HG03432 (cell line): Measurements from ENCODE around the gene MERTK.
"Not testable (repeated sequence)": the region's sequence is repeated elsewhere in the genome, so short reads cannot be mapped to it uniquely, and the experiment has no call there.

Experiments
- ATAC-seq: cut with Tn5 transposase; IDR thresholded peaks from one replicate; pipeline ENCODE4 v1.9.1; 2021; ENCODE audit warnings: mild to moderate bottlenecking, moderate library complexity; ENCODE audit not compliant: unreplicated experiment

Gene MERTK

GRCh38 chr2:111909079-111909478 lies 10.7 kb downstream of the MERTK start:
- no peak for ATAC-seq

GRCh38 chr2:111909997-111910396 lies 11.6 kb downstream of the MERTK start:
- not testable (repeated sequence) for ATAC-seq

DNA sequence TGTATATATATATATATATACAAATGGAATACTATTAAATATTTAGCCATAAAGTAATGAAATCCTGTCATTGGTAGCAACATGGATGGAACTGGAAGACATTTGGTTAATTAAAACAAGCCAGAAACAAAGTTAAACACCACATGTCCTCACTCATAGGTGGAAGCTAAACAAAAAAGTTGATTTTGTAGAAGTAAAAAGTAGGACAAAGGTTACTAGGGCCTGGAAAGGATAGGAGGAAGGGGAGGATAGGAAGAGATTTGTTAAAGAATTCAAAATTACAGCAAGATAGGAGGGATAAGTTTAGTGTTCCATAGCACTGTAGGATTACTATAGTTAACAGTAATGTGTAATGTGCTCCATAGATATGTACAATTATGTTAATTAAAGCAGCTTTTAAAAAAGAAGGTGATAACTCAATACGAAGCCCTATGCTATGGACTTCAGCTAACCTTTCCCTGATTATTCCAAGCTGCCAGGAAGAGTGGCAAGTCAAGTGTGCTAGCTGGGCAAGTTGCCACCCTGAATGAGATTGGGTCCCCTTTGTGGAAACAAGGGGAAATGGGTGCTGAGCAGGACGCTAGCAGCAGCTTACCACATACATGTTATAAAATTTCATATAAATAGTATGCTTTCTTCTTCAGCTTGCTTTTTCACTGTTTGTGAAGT lies 12.3 kb downstream of the MERTK start:
- no peak for ATAC-seq

- not testable (repeated sequence) for ATAC-seq
Observed at GRCh38 chr2:111911295-111911977, 13.0 kb downstream of the MERTK start.

GRCh38 chr2:111912547-111912946 lies 14.1 kb downstream of the MERTK start:
- ATAC-seq = no peak

DNA sequence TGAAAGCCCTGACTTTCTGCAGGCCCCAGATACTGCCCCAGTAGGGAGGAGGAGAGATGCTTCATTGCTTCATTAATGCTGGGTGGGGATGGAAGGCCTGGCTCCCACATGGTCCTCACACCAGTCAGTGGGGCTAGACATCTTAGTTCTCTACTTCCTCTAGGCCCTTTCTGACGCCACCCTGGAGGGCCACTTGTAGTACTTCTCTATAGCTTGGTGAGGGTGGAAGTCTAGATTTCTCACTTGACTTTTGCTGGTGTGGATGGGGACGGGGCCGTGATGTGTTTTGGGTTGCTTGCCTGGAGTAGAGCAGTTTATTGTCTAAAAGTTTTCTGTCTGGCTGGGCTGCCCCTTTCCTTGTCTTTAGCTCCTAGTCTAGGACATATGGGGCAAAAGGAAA lies 18.7 kb downstream of the MERTK start:
- ATAC-seq = no peak

GRCh38 chr2:111918383-111918806 lies 20.0 kb downstream of the MERTK start:
- ATAC-seq = no peak

GRCh38 chr2:111919365-111919764 lies 21.0 kb downstream of the MERTK start:
- no peak for ATAC-seq

- no peak for ATAC-seq
Observed at GRCh38 chr2:111919794-111920608, 21.6 kb downstream of the MERTK start.

DNA sequence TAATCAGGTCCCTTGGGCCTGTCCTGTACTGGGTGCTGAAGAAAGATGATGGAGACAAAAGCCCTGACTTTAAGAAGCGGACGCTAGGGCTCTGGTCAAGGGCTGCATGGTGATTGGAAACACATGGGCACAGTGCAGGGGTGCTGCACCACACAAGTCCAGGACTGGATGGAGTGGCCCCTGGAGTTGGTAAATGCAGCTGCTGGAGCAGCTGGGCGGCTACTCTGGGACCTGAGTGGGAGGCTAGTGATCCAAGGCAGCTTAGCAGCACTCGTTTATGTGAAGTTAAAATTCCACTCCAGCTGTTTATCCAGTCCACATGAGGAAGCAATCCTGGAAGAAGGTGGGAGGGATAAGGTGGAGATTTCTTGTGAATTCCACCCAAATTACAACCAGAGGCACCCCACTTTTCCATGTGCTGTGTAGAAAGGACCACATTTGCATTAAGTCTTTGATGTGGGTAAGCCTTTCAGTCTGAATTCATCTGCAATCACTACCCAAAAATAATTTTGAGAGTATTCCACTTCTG lies 24.9 kb downstream of the MERTK start:
- no peak for ATAC-seq

DNA sequence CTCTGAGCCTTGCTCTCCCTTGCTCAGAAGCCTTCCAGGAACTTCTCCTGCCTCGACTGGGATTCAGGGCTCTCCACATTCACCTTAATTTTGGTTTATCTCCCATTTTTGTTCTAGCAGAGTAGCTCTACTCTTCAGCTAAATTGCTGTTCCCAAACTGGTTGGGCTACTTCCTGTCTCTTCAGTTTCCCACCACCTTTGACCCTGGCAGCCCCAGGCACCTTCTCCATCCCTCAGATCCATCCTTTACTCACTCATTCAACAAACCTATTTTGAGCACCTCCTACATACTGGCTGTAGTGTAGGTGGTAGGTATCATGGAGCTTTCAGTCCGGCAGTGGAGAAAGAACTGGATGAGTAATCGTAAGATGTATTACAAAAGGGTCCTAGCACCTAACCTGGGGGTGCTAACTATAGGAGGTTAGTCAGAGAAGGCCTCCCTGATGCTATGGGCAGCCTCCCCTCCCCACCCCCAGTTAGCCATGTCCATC lies 26.3 kb downstream of the MERTK start:
- no peak for ATAC-seq

DNA sequence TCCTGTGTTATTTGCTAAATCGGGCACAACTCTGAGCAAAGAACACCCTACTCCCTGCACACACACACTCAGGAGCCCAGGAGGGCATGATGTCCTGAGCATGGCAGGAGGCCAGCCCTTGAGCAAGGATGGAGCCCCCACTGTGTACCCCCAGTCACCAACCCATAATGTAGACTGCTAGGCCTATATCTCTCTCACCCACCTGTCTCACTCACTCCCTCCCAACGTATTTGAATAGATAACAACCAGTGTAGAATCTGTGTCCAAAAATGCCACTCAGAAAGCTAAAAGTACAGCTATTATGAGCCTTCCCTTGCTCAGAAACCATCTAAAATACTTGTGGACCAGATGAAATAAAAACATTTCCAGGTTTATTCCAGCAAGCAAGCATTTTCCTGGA lies 29.3 kb downstream of the MERTK start:
- no peak for ATAC-seq

DNA sequence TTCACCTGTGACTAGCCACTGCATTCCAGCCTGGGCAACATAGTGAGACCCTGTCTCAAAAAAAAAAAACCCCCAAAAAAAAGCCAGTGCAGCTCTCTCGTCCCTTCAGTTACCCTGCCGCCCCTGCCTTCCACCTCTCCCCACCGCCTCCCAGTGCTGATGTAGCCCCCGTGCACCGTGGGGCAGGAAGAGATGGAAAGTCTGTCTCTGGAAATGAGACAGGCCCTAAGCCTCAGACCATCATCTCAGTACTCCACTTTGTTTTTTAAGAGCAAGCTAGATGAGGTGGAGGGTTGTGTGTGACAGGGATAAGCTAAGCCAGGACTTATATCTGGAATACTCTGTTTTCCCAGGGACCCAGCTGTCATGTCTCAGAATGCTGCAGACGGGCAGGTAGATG lies 32.0 kb downstream of the MERTK start:
- no peak for ATAC-seq

GRCh38 chr2:111930875-111931274 lies 32.5 kb downstream of the MERTK start:
- ATAC-seq = no peak

- ATAC-seq = no peak
Observed at GRCh38 chr2:111932841-111933291, 34.5 kb downstream of the MERTK start.

GRCh38 chr2:111933900-111934299 lies 35.5 kb downstream of the MERTK start:
- ATAC-seq = not testable (repeated sequence)

DNA sequence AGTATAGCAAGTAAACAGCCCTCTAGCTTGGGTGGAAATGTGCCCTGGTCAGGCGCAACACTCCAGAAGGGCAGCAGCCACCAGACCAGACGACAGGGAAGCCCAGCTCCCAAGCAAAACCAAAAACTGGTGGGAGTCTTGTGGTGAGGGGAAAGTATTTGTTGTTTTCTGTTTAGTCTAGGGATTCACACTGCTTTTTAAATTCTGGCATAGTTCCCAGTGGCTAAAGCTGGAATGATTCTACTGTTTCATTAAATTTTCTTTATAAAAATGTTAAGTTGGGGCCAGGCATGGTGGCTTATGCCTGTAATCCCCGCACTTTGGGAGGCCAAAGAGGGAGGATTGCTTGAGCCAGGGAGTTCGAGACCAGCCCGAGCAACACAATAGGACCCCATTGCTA lies 38.5 kb downstream of the MERTK start:
- no peak for ATAC-seq

DNA sequence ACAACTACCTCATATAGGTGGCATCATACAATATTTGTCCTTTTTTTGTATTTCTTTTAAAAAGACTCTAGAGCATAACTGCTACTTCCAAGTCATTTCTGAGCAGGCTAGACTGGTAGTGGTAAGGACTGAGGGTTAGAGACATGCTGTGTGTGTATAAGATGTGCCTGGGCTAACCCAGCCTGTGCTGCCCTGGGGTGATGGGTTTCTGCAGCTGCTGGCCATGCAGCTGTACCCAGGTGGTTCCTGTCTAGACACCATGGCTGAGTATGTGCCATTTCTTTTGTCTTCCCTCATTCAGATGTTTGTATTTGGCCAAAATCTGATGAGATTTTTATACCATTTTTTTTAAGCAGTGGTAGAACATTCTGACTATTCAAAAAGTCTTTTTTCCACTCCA lies 40.0 kb downstream of the MERTK start:
- no peak for ATAC-seq

- ATAC-seq = no peak
Observed at GRCh38 chr2:111940333-111941196, 42.2 kb downstream of the MERTK start.

GRCh38 chr2:111941531-111941930 lies 43.1 kb downstream of the MERTK start:
- ATAC-seq = no peak
